Ovary (tissue), 9 donors: ENCODE data around the gene CHCHD3. TPM values are rescaled to one million over a fixed set of nuclear protein-coding genes. Genes with fewer than 3 reads are reported as not detected.

Experiments used
- DNase-seq, 5 donors: peaks; one replicate each; pipeline ENCODE4 v3.0.0-alpha.2; 2019 to 2020
- H3K27ac ChIP-seq, 2 donors: fragments of 200-600 bp; one replicate each; pipeline versions ENCODE4 v1.5.1 to v1.8.0; 2019 to 2022
- H3K27me3 ChIP-seq: fragments of 200-600 bp; one replicate; pipeline ENCODE4 v1.8.0; 2022
- H3K36me3 ChIP-seq: fragments of 200-600 bp; sonication (generic); one replicate; pipeline ENCODE4 v1.5.1; 2019
- H3K4me1 ChIP-seq: one replicate; pipeline ENCODE4 v1.8.1; 2013; ENCODE audit warnings: mild to moderate bottlenecking, moderate library complexity; ENCODE audit not compliant: insufficient read depth
- H3K4me3 ChIP-seq: fragments of 200-600 bp; sonication (generic); one replicate; pipeline ENCODE4 v1.5.1; 2017
- H3K9me3 ChIP-seq, 2 donors: fragments of 200-600 bp in 1 of 2; sonication (generic) in 1 of 2; one replicate each; pipeline versions ENCODE4 v1.5.1 to v1.8.1; 2013 to 2019; ENCODE audit warnings: mild to moderate bottlenecking in 1 of 2, moderate library complexity in 1 of 2
- CTCF ChIP-seq, 3 donors: fragments of 450-650 bp in 2 of 3; fragments of 200-600 bp in 1 of 3; IDR thresholded peaks; one replicate each; pipeline versions ENCODE4 v1.5.1 to v1.8.0; 2016 to 2022; ENCODE audit warnings: antibody characterized with exemption in 3 of 3, mild to moderate bottlenecking in 1 of 3
- EP300 ChIP-seq: sonication (generic); formaldehyde crosslinking; IDR thresholded peaks from one replicate; pipeline ENCODE4 v1.6.1; 2017; ENCODE audit warnings: antibody characterized with exemption
- POLR2A ChIP-seq: fragments of 450-650 bp; IDR thresholded peaks from one replicate; pipeline ENCODE4 v1.6.1; 2017; ENCODE audit warnings: antibody characterized with exemption, mild to moderate bottlenecking, moderate library complexity
- WGBS, 3 donors: extraction: QIAGEN DNeasy Blood & Tissue Kit in 1 of 3; methylation state at CpG; one replicate each; pipeline versions ENCODE4 v1.1.5 to v1.1.7; 2013 to 2017; 5-methylcytosine and 5-hydroxymethylcytosine counted together
- intact Hi-C, 4 donors: fragments of 100-400 bp; cut with DNase I; formaldehyde crosslinking; loops; one replicate each; pipeline versions ENCODE4 v1.11.0 to v1.15.1; 2022 to 2023
- polyA plus RNA-seq, 2 donors: library from polyadenylated mRNA; stranded (reverse); fragments of 200-250 nt in 1 of 2; fragments of 350-450 nt in 1 of 2; fragmentation: Illumina TruSeq in 1 of 2; extraction: RNeasy Lipid Tissue Mini Kit (QIAGEN cat#74804) in 1 of 2; gene quantifications; one replicate each; pipeline ENCODE4 v1.2.3, GENCODE V29; 2013 to 2014
- total RNA-seq, 7 donors: library from RNA; depleted of rRNA in 2 of 7; stranded (reverse); fragments of >200 nt in 2 of 7; fragmentation: NEBNext Ultra II Directional in 3 of 7; extraction: Animal tissue kit (Norgen Biotek cat#: 25700) in 3 of 7; gene quantifications; one replicate each; pipeline versions ENCODE4 v1.1.0 to v1.2.4, GENCODE V29; 2016 to 2023
- donor health status: DM: no; HTN: no; CAD: no; lungs with moderate emphysema.
- donor health status: DM: no; HTN: no; CAD: no.
- donor health status: Bipolar disorder and iron deficiency.
- donor health status: DM: yes; HTN: yes; CAD: no.
- donor health status: DM: no; HTN: no; CAD: no.
- donor health status: DM: yes; HTN: yes; CAD: no.

The CHCHD3 gene
- total and polyA plus RNA-seq, 9 donors: 31.4 to 59.1 (median 36.7) TPM

DNA sequence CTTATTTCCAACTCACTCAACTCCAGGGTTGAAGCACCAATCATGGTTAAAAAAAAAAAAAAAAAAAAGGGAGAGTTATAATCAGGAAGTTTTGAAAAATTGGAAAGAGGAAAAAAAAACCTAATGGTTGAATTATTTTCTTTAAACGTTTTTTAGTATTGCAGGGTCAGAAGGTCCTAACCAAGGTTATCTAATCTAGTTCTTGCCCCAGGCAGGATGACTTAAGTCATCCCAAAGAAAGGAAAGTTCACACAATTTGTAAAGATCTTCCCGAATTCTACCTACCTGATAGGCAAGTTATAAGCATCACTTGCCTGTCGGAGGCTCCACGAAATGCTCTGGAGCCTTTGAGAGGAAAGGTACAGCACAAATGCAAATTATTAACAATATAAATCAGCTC lies 297.5 kb downstream of the CHCHD3 start:
- Histone ChIP-seq H3K27me3 (no peaks in the 10 kb centered on the region), H3K36me3 (no peaks in the 10 kb centered on the region), H3K27ac (no peak overlapping the region), H3K9me3 (no peaks in the 10 kb centered on the region), H3K4me1 (no peaks in the 10 kb centered on the region), H3K4me3 (no peak overlapping the region)
- DNase-seq: no peak
- TF ChIP-seq POLR2A (no peak), CTCF (IDR thresholded peaks at IDR 0.05) (no peak), EP300 (no peak)
- whole genome bisulfite sequencing, 3 donors: 68 to 81% (median 73%) methylated on average over 4 of the region's 4 CpGs
- intact Hi-C loops: no loop called here

DNA sequence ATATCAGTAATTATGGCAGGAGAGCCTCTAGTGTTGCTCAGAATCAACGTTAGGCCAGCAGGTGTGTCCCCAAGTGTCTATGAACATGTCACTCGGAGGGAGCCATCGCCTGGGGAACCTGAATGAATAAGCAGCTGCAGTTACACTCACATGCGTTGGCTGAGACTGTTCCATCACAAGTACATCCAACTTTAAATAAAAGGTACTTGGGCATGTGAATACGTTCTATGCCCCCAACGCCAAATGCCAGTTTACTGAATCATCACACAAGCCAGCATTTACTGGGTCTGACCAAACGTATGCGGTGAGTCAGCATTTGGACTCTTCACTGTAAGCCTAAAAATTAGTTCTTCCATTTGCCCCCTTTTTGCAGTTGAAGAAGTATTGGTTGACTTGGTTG lies 298.1 kb downstream of the CHCHD3 start:
- H3K9me3 ChIP-seq: no peaks in the 10 kb centered on the region
- 89 to 91% (median 89%) methylated on average over 8 of the region's 8 CpGs for WGBS, 3 donors
- H3K4me1 ChIP-seq: no peaks in the 10 kb centered on the region
- no peak overlapping the region for H3K4me3 ChIP-seq
- intact Hi-C loops: no loop called here
- H3K27ac ChIP-seq: no peak overlapping the region
- H3K36me3 ChIP-seq: no peaks in the 10 kb centered on the region
- H3K27me3 ChIP-seq: no peaks in the 10 kb centered on the region
- TF ChIP-seq POLR2A (no peak), CTCF (IDR thresholded peaks at IDR 0.05) (no peak), EP300 (no peak)
- DNase-seq: no peak

GRCh38 chr7:132782777-132783640 lies 298.9 kb downstream of the CHCHD3 start:
- DNase-seq: no peak
- H3K27ac ChIP-seq: no peak overlapping the region
- H3K27me3 ChIP-seq: no peaks in the 10 kb centered on the region
- H3K9me3 ChIP-seq: no peaks in the 10 kb centered on the region
- 85 to 86% (median 85%) methylated on average over 11 of the region's 11 CpGs for WGBS, 3 donors
- TF ChIP-seq CTCF (IDR thresholded peaks at IDR 0.05) (no peak), POLR2A (no peak), EP300 (no peak)
- intact Hi-C loops: no loop called here
- no peaks in the 10 kb centered on the region for H3K4me1 ChIP-seq
- no peak overlapping the region for H3K4me3 ChIP-seq
- H3K36me3 ChIP-seq: no peaks in the 10 kb centered on the region

GRCh38 chr7:132780822-132781221 lies 301.1 kb downstream of the CHCHD3 start:
- no peak for DNase-seq
- Histone ChIP-seq H3K4me3 (no peak overlapping the region), H3K9me3 (no peaks in the 10 kb centered on the region), H3K27ac (no peak overlapping the region), H3K4me1 (no peaks in the 10 kb centered on the region), H3K27me3 (no peaks in the 10 kb centered on the region), H3K36me3 (no peaks in the 10 kb centered on the region)
- WGBS, 3 donors: 95 to 98% (median 98%) methylated on average over 4 of the region's 4 CpGs
- intact Hi-C loops: no loop called here
- TF ChIP-seq EP300 (no peak), CTCF (IDR thresholded peaks at IDR 0.05) (no peak), POLR2A (no peak)
